PC-9 (cell line): ENCODE measurements around the gene B3GNT2.

ENCODE experiments used
- CTCF ChIP-seq: fragments of 200-600 bp; sonication (generic); conservative IDR thresholded peaks from 2 replicates; pipeline ENCODE4 v1.6.1; 2017; ENCODE audit warnings: mixed run types, antibody characterized with exemption, mild to moderate bottlenecking, moderate library complexity
- EZH2 ChIP-seq: fragments of 200-600 bp; sonication (generic); IDR thresholded peaks from 2 replicates; pipeline ENCODE4 v1.8.0; 2017; ENCODE audit warnings: antibody characterized with exemption, low read depth

- TF ChIP-seq CTCF (no peak), EZH2 (no peak)
Measured at GRCh38 chr2:62201307-62201706, 5.4 kb downstream of the B3GNT2 start.
